ENCODE data around the gene PSTPIP1.

DNA sequence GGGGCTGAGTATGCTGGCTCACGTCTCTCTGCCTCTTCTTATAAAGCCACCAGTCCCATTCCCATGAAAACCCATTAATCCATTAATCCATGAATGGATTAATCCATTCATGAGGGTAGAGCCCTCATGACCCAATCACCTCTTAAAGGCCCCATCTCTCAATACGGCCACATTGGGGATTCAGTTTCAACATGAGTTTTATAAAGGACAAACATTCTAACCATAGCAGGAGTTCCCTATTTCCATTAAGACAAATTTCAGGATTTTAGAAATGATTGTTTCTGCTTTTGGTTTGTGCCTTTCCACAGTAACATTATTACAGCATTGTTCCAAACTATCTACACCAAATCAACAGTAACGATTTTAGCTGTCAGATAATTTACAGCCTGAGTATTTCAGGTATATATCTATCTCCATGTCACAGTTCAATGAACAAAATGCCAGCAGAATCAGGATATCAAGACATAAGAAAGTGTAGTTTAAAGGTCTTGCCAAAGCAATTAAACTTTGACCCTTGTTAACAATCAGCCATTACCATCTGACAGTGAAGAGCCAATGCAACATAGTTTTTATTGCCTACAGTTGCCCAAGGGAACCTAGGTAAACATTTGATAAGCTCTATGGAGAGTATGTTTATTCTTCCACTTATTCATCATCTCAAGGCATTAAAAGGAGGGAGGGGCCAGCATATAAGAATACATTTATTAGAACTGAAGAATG lies 72.2 kb downstream of the PSTPIP1 start:
- TF ChIP-seq, protein P1, sequence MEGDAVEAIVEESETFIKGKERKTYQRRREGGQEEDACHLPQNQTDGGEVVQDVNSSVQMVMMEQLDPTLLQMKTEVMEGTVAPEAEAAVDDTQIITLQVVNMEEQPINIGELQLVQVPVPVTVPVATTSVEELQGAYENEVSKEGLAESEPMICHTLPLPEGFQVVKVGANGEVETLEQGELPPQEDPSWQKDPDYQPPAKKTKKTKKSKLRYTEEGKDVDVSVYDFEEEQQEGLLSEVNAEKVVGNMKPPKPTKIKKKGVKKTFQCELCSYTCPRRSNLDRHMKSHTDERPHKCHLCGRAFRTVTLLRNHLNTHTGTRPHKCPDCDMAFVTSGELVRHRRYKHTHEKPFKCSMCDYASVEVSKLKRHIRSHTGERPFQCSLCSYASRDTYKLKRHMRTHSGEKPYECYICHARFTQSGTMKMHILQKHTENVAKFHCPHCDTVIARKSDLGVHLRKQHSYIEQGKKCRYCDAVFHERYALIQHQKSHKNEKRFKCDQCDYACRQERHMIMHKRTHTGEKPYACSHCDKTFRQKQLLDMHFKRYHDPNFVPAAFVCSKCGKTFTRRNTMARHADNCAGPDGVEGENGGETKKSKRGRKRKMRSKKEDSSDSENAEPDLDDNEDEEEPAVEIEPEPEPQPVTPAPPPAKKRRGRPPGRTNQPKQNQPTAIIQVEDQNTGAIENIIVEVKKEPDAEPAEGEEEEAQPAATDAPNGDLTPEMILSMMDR (conservative IDR thresholded peaks at IDR 0.05; ENCODE audit: low read depth, low read length) = no peak
- TF ChIP-seq EZH2 (IDR thresholded peaks at IDR 0.05; ENCODE audit: low read length, unreplicated experiment) (no peak), EZH2phosphoT487 (IDR thresholded peaks at IDR 0.05; ENCODE audit: borderline replicate concordance, low read length) (no peak)
